ENCODE data around the gene DOC2B.
"Not testable (repeated sequence)": the region's sequence is repeated elsewhere in the genome, so short reads cannot be mapped to it uniquely, and the experiment has no call there.

Gene DOC2B

GRCh38 chr17:204427-205147 lies 23.1 kb upstream of the DOC2B start:
- DNase-seq (ENCODE audit: low read depth) = no peak
- no peak overlapping the region for H3K4me3 ChIP-seq (ENCODE audit: control insufficient read depth, low read depth, low read length)
- no peak for TF ChIP-seq CTCF (conservative IDR thresholded peaks at IDR 0.05; ENCODE audit: control insufficient read depth, insufficient read depth, low read depth, low read length)

GRCh38 chr17:202501-202951 lies 21.1 kb upstream of the DOC2B start:
- no peak for DNase-seq (ENCODE audit: low read depth)
- H3K4me3 ChIP-seq (ENCODE audit: control insufficient read depth, low read depth, low read length) = no peak overlapping the region
- no peak for TF ChIP-seq CTCF (conservative IDR thresholded peaks at IDR 0.05; ENCODE audit: control insufficient read depth, insufficient read depth, low read depth, low read length)

- H3K4me3 ChIP-seq (ENCODE audit: control insufficient read depth, low read depth, low read length); DNase-seq (ENCODE audit: low read depth): not testable (repeated sequence)
These were observed 20.3 kb upstream of the DOC2B start for GRCh38 chr17:201736-202135.

DNA sequence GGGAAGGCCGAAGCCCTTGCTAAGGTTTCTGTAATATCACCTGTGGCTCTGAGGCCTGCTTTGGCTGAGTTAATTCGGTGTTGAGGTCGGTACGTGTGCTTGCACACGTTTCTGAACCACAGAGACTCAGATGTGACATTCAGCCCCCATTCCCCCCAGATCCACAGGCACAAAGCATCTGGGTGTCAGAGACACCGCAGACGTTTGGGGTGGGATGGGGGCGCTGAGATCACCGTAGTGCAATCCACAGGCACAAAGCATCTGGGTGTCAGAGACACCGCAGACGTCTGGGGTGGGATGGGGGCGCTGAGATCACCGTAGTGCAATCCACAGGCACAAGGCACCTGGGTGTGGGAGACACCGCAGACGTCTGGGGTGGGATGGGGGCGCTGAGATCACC lies 19.8 kb upstream of the DOC2B start:
- DNase-seq (ENCODE audit: low read depth); H3K4me3 ChIP-seq (ENCODE audit: control insufficient read depth, low read depth, low read length): not testable (repeated sequence)

- DNase-seq (ENCODE audit: low read depth) = no peak
- no peak for TF ChIP-seq CTCF (conservative IDR thresholded peaks at IDR 0.05; ENCODE audit: control insufficient read depth, insufficient read depth, low read depth, low read length)
- no peak overlapping the region for H3K4me3 ChIP-seq (ENCODE audit: control insufficient read depth, low read depth, low read length)
These were observed 19.1 kb upstream of the DOC2B start for GRCh38 chr17:200586-200985.

- no peak overlapping the region for H3K4me3 ChIP-seq (ENCODE audit: control insufficient read depth, low read depth, low read length)
- no peak for TF ChIP-seq CTCF (conservative IDR thresholded peaks at IDR 0.05; ENCODE audit: control insufficient read depth, insufficient read depth, low read depth, low read length)
- DNase-seq (ENCODE audit: low read depth) = no peak
These were observed 18.5 kb upstream of the DOC2B start for GRCh38 chr17:199806-200545.

DNA sequence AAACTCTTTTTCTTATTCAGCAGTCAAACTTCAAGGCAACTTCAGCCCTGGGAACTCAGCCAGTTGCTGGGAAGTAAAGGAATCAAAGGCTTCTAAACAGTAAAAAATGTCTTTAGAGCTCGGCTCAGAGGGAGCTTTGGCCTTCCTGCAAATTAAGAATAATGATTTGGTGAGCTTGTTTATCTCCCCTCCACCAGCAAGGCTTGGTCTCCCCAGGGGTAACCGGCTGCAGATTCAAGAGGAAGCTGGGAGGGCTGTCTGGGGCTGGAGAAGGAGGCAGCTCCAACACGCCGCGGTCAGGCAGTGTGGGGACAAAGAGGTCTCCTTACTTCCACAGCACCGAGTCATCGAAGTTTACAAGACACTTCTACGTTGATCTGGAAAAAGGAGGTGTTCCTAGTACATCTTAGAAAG lies 17.7 kb upstream of the DOC2B start:
- no peak overlapping the region for H3K4me3 ChIP-seq (ENCODE audit: control insufficient read depth, low read depth, low read length)
- no peak for DNase-seq (ENCODE audit: low read depth)
- TF ChIP-seq CTCF (conservative IDR thresholded peaks at IDR 0.05; ENCODE audit: control insufficient read depth, insufficient read depth, low read depth, low read length) = no peak

DNA sequence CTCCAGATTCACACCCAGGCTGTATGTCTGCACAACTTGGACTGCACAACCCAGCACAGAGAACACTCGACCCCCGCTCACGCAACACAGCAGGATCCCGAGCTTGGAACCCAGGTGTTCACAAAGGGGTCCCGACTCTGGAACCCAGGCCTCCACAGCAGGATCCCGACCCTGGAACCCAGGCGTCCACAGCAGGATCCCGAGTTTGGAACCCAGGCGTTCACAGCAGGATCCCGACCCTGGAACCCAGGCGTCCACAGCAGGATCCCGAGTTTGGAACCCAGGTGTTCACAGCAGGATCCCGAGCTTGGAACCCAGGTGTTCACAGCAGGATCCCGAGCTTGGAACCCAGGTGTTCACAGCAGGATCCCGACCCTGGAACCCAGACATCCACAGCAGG lies 16.8 kb upstream of the DOC2B start:
- DNase-seq (ENCODE audit: low read depth); H3K4me3 ChIP-seq (ENCODE audit: control insufficient read depth, low read depth, low read length): not testable (repeated sequence)

Measured in fibroblast of mammary gland (primary cell).